ENCODE results near the gene CCDC71.

The CCDC71 gene

GRCh38 chr3:49119439-49119838 is 46.7 kb downstream of the CCDC71 start:
- no peak for DNase-seq (ENCODE audit: low spot score in 2 of 2)
- H3K36me3 ChIP-seq (replicated peaks) = peaks cover 51% of the 10 kb centered on the region
- in situ Hi-C loops (cut with MboI; ENCODE audit: low sequenced_read_pairs) = no loop called here
- H3K4me3 ChIP-seq = peak overlapping the region; percentile 89
- H3K9me3 ChIP-seq = no peaks in the 10 kb centered on the region
- peaks cover 5% of the 10 kb centered on the region; the same call in 1 of the 2 replicates for H3K4me1 ChIP-seq
- H3K27me3 ChIP-seq (ENCODE audit: low read depth) = no peaks in the 10 kb centered on the region

GRCh38 chr3:49119036-49119435 is 47.1 kb downstream of the CCDC71 start:
- H3K27me3 ChIP-seq (ENCODE audit: low read depth) = no peaks in the 10 kb centered on the region
- peaks cover 55% of the 10 kb centered on the region for H3K36me3 ChIP-seq (replicated peaks)

More at GRCh38 chr3:49119036-49119435, 47.1 kb downstream of the CCDC71 start:
- H3K4me3 ChIP-seq = no peak overlapping the region
- in situ Hi-C loops (cut with MboI; ENCODE audit: low sequenced_read_pairs) = no loop called here
- no peaks in the 10 kb centered on the region for H3K9me3 ChIP-seq
- peaks cover 5% of the 10 kb centered on the region; the same call in 1 of the 2 replicates for H3K4me1 ChIP-seq
- DNase-seq (ENCODE audit: low spot score in 2 of 2) = no peak
